IPS-18c (cell line): ENCODE measurements around the gene ABAT.

ENCODE experiments used
- H3K4me3 ChIP-seq: 2 replicates; pipeline ENCODE4 v1.7.0; 2013; ENCODE audit warnings: low read depth, mild to moderate bottlenecking, low read length, moderate library complexity; ENCODE audit not compliant: insufficient read depth
- H3K9me3 ChIP-seq: one replicate; pipeline ENCODE4 v1.6.1; 2013; ENCODE audit warnings: mild to moderate bottlenecking, low read length, moderate library complexity; ENCODE audit not compliant: control insufficient read depth, insufficient read depth

ABAT gene

DNA sequence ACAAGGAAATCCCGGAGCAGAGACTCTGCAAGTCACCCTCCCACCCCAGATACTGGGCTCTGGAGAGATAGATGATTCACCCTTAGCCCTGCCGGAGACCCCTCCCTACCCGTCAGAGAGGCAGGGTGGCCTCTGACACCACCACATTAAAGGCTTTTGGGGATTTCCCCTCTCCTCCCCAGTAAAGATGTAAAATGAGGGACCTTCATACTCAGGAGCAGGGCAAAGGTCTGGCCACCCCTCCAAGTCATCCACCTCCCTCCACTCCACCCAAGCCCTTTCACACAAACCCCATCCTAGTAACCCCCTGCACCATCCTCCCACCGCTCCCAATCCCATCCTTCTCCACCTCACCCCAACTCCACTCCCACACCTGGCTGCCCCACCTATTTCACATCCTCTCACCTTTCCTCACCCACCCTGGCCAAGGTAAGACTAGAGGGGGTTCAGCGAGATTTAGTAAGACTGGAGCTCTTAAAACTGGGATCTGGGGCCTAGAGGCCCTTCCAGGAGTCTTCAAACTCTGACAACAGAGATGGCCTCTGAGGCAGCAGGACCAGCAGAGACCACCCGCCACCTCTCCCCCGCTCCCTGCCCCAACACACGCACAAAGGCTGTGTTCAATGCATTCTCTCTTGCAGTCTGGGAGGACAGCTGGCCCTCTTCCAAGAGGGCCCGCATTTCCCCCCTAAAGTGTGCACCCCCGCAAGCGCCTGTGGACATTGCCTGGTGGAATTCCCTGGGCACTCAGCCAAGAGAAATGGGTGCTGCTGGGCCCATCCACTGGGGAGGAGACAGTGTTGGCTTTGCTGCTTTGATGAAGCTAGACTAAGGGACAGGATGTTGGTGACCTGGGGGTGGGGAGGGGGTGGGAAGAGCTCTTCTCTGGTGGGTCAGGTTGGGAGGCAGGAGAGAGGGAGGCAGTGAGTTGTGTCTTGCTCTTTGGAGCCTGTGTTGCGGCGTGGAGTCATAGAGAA lies 1.1 kb downstream of the ABAT start:
- H3K4me3 ChIP-seq = peak overlapping the region; percentile 81; the same call in 1 of the 2 replicates

DNA sequence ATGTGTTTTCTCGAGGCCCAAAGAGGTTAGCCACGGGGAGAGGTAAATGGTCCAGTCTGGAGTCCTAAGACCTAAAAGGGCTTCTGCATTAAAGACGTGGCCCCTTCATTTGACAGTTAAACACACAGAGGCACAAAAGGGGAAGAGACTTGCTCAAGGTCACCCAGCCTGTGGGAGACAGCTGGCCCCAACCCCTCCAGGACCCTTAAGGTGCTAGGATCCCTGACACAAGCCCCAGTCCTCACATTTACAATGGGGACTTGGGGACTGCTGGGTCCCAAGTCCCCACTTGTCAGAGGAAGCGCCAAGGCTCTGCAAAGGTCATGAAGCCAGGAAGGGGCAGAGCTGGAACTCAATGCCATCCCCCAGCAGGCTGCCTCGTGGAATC lies 1.7 kb downstream of the ABAT start:
- Histone ChIP-seq H3K4me3 (no peak overlapping the region), H3K9me3 (no peaks in the 10 kb centered on the region)

More for the DNA sequence above, 1.1 kb downstream of the ABAT start:
- no peaks in the 10 kb centered on the region for H3K9me3 ChIP-seq

DNA sequence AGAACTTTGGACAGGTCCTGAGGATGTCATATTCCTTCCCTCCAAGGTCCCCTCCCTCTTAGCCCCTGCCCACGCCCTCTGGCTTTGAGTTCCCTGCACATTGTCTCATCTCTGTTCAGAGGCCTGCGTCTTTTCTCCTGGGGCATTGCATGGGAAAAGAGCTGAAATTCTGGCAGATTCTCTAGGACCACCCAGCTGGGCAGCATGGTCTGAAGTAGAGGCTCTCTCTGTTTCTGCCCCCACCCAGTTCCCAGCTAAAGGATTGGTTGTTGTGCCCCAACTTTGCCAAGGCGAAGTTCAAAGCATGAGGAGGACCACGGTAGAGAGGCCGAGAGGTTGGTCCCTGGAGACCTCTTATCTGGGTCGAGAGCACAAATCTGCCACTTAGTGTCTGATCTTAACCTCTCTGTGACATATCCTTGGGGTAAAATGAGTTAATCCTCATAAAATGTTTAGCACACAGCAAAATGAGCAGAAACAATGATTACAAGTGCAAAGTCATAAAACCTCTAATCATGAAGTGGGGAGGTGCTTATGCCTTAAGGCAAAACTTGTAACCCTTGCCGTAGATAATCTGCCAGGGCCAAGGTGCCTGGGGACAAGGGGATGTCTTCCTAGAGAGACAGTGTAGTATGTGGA lies 2.4 kb downstream of the ABAT start:
- H3K4me3 ChIP-seq = no peak overlapping the region
- H3K9me3 ChIP-seq = no peaks in the 10 kb centered on the region

DNA sequence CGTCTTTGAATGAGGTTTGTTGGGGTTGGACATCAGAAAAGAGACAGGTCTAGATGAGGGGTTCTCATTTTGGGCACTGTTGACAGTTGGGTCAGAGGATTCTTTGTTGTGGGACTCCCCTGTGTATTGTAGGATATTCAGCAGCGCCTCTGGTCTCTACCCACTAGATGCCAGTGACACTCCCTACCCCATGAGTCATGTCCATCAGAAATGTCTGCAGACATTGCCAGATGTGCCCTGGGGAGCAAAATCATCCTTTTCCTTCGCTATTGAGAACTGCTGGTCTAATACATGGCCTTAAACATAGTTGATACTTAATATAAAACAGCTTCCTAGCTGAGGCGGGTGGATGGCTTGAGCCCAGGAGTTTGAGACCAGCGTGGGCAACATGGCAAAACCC lies 3.1 kb downstream of the ABAT start:
- H3K4me3 ChIP-seq = no peak overlapping the region
- H3K9me3 ChIP-seq = no peaks in the 10 kb centered on the region

GRCh38 chr16:8678068-8678927 lies 3.9 kb downstream of the ABAT start:
- no peak overlapping the region for H3K4me3 ChIP-seq

DNA sequence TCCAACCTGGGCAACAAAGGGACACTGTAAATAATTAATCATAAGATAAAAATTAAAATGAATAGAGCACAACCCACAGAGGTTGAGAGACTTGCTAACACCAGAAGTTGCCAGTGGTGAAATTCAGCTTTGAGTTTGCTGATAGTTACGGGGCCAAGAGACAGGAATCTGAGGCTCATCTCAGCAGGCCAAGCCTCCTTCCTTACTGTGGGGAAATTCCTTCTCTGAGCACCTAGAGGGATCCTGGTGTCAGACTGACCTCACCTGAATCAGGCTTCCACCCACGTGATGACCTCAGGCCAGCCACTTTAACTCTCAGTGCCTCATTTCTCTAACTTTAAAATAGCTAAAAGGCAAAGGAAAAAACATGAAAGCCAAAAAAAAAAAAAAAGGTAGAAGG lies 4.7 kb downstream of the ABAT start:
- H3K4me3 ChIP-seq = no peak overlapping the region
- no peaks in the 10 kb centered on the region for H3K9me3 ChIP-seq

More at GRCh38 chr16:8678068-8678927, 3.9 kb downstream of the ABAT start:
- no peaks in the 10 kb centered on the region for H3K9me3 ChIP-seq

DNA sequence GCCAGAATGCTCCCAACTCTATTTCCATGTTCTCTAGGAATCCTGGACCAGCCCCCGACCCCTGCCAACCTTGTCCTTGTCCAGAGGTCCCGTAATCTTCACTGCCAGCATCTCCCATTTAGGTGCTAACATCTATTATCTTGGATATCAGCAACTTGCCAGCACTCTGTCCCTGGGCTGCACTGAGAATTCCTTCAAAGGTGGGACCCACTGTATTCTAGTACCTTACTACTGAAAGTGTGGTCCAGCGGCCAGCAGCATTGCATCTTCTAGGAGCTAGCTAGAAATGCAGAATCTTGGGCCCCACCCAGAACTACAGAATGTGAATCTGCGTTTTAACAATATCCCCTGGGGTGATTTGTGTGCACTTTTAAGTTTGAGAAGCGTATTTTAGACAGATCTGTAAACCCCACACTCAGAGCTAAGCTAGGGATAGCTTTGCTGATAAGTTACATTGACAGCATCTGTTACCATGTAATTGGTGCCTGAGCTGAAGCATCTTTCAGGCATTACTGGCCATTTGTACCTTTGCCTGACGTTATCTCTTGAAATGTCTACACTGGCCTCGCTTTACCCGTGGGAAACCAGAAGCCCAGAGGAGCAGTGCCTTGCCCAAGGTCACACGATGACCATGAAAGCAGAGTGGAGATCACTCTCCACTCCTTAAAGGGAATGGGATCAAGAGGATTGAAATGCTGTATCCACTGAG lies 8.3 kb downstream of the ABAT start:
- H3K9me3 ChIP-seq = no peaks in the 10 kb centered on the region
- H3K4me3 ChIP-seq = no peak overlapping the region

DNA sequence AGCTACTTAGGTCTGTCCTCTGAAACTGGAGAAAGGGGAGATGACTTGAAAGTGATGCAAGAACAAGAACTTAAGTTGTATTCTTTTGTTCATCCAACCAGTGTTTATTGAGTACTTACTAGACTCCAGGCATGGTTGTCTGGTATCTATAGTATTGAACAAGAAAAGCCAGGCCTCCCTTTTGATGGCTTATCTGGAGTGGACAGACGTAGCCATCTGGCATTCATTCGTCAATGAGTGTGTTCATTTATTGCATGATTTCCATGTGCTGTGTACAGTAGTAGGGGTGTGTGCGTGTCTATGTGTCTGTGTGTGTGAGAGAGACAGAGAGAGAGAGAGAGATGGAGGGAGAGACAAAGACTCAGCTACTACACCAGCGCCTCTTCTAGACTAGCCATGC lies 9.2 kb downstream of the ABAT start:
- Histone ChIP-seq H3K4me3 (no peak overlapping the region), H3K9me3 (no peaks in the 10 kb centered on the region)

- no peaks in the 10 kb centered on the region for H3K9me3 ChIP-seq
- no peak overlapping the region for H3K4me3 ChIP-seq
Measured at GRCh38 chr16:8685617-8686016, 11.2 kb downstream of the ABAT start.

- Histone ChIP-seq H3K9me3 (no peaks in the 10 kb centered on the region), H3K4me3 (no peak overlapping the region)
Measured at GRCh38 chr16:8686031-8686621, 11.7 kb downstream of the ABAT start.

GRCh38 chr16:8686879-8687278 lies 12.5 kb downstream of the ABAT start:
- H3K9me3 ChIP-seq = no peaks in the 10 kb centered on the region

DNA sequence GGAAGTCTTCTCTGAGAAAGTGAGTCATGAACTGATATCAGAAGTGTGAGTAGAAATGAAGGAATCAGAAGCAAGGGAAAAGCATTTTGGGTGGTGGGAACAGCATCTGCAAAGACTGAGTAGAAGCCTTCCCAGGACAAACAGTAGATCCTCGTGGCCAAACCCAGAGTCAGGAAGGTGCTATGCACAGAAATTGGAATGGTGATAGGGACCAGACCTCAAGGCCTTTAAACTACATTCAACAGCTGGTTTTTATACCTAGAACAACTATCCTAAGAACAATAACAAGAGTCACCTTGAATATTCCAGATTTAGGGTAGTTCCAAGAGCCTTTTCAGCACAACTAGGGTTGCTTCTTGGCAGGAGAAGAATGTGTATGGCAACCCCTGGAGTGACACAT lies 15.3 kb downstream of the ABAT start:
- H3K4me3 ChIP-seq = no peak overlapping the region
- H3K9me3 ChIP-seq = no peaks in the 10 kb centered on the region

More at GRCh38 chr16:8686879-8687278, 12.5 kb downstream of the ABAT start:
- H3K4me3 ChIP-seq = no peak overlapping the region

- H3K4me3 ChIP-seq = no peak overlapping the region
Measured at GRCh38 chr16:8691728-8692127, 17.3 kb downstream of the ABAT start.

DNA sequence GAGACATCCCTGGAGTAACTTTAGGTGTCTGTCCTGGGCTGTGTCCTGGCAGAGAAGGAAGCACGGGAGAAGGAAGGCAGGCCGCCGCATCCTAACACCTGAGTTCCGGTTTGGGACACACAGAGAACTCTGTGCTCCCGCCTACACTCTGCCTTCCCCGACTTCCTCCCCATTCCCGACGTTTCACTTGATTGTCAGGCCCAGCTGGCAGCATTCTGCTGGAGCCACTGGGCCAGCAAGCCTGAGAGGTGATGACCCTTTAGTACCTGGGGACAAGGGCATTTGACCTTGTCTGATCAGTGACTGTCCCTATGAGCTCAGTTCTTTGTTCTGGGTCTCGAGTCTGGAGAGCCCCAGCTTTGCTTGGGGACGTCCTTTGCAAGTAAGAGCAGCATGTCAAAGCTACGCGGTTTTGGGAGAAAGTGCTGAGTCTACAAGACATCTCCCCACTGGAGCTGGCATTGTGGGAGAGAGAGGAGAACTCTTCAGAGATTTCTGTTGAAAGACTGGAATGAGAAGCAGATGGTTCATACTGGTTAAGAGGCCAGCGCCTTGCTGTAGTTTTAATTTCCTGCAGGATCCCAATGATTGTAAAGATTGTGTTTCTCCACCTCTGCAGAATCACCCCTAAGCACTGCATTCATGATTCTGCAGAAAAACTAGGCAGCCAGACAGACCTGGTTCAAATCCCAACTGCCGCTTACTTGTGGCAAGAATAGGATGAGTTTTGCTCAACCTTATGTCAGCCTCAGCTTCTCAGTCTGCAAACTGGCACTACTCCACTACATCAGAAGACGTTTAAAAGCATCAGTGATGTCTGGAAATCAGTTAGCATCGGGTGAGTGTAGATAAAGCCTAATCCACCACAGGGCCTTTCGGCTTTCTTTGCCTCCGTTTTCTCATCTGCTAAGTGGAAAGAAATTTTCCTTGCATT lies 20.6 kb downstream of the ABAT start:
- no peaks in the 10 kb centered on the region for H3K9me3 ChIP-seq
- H3K4me3 ChIP-seq = no peak overlapping the region

More at GRCh38 chr16:8691728-8692127, 17.3 kb downstream of the ABAT start:
- no peaks in the 10 kb centered on the region for H3K9me3 ChIP-seq

DNA sequence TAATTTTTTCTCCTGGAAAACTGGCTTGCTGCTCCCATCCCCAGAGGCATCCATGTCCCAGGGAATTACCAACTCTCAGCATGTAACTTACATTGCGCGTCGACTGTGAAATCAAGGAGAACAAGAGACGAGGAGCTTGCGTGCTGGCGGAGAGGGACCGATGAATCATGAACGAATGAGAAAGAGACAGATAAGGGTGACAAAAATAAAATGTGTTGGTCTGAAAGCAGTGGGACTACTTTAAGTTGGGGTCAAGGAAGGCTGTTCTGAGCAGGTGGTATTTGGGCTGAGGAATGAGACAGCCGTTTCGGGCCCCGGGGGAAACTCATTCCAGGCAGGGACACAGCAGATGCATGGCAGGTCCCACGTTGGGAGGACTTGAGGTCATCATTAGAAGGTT lies 22.5 kb downstream of the ABAT start:
- H3K9me3 ChIP-seq = no peaks in the 10 kb centered on the region
- H3K4me3 ChIP-seq = no peak overlapping the region

GRCh38 chr16:8697965-8698364 lies 23.5 kb downstream of the ABAT start:
- H3K9me3 ChIP-seq = no peaks in the 10 kb centered on the region
- no peak overlapping the region for H3K4me3 ChIP-seq
